GM18907 (cell line): Measurements from ENCODE around the gene SPSB1.
"Not testable (repeated sequence)": the region's sequence is repeated elsewhere in the genome, so short reads cannot be mapped to it uniquely, and the experiment has no call there.

Source experiments
- ATAC-seq: cut with Tn5 transposase; IDR thresholded peaks from one replicate; pipeline ENCODE4 v1.9.1; 2021; ENCODE audit warnings: mild to moderate bottlenecking, moderate library complexity; ENCODE audit not compliant: unreplicated experiment

SPSB1 gene

DNA sequence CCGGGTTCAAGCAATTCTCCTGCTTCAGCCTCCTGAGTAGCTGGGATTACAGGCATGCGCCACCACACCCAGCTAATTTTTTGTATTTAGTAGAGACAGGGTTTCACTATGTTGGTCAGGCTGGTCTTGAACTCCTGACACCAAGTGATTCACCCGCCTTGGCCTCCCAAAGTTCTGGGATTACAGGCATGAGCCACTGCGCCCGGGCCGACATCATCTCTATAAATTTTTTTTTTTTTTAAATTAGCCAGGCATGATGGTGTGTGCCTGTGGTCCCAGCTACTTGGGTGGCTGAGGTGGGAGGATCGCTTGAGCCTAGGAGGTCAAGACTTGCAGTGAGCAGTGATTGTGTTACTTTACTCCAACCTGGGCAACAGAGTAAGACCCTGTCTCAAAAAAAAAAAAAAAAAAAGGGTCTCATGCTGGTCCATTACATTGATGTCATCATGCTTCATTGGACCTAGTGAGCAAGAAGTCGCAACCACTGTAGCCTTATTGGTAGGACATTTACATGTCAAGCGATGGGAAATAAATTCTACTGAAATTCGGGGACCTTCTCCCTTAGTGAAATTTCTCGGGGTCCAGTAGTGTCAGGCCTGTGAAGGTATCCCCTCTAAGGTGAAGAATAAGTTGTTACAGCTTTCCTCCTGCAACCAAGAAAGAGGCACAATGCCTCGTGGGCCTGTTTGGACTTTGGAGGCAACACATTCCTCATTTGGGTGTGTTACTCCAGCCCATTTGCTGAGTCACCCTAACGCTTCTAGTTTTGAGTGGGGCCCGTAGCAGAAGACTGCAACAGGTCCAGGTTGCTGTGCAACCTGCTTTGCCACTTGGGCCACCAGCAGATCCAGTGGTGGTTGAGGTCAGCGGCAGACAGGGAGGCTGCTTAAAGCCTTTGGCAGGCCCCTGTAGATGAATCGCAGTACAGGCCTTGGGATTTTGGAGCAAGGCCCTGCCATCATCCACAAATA lies 7.2 kb downstream of the SPSB1 start:
- not testable (repeated sequence) for ATAC-seq

DNA sequence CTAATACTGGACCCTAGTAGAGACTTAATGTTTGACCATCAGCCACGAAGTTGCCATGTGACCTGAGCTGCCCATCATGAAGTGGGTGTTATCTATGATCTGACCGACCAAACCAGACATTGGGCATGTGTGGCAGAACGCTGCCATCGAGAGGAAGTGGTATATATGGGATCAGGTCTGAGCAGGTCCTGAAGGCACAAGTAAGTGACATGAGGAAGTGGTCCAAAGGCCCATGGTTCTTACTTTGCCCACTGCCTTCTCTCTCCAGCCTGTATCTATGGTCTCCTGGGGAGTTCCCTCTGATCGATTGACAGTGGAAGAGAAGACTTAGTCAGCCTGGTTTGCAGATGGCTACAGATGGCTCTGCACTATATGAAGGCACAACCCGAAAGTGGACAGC lies 7.9 kb downstream of the SPSB1 start:
- no peak for ATAC-seq

- ATAC-seq: no peak
Measured at GRCh38 chr1:9302745-9303524, 10.2 kb downstream of the SPSB1 start.

- ATAC-seq: no peak
Measured at GRCh38 chr1:9303916-9304315, 11.2 kb downstream of the SPSB1 start.

GRCh38 chr1:9305216-9305615 lies 12.5 kb downstream of the SPSB1 start:
- ATAC-seq: no peak

- ATAC-seq: no peak
Measured at GRCh38 chr1:9306006-9306405, 13.3 kb downstream of the SPSB1 start.

DNA sequence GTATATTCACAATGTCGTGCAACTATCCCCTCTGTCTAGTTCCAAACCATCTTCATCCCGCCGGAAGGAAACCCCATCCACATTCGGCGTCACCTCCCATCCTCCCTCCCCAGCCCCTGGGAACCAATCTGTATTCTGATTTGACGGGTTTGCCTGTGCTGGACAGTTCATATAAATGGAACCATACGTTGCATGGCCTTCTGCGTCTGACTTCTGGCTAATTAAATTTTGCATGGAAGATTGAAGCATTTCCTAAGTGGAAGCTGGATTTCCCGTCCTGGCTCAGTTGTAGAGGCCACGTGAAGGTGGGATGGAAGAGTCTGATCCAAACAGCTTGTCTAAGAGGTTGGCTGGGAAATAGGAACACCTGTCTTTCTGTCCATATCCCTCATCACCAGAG lies 14.6 kb downstream of the SPSB1 start:
- no peak for ATAC-seq

DNA sequence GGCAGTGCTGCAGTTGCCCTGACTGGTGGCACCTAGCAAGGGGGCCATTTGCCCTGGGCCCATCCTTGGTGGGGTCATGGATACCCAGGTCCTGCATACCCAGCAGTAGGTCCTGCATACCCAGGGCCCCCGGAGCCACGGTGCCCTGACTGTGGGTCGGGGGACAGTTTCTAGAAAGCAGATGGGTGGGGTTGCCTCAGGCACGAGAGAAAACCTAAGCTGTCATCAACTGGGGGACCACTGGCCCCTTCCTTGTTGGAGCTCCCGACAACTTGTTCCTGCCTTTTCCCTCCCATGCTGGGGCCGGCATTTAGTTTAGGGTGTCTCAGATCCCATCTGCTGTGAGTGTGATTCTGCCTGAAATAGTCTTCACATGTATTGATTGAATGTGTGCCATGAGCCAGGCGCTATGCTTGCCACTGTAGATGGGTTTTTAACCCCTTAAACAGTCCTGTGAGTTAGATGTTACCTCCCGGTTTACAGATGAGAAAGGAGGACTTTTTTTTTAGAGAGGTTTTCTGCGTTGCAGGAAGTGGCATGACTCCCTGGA lies 15.6 kb downstream of the SPSB1 start:
- ATAC-seq: no peak

- no peak for ATAC-seq
Measured at GRCh38 chr1:9309080-9309479, 16.4 kb downstream of the SPSB1 start.

DNA sequence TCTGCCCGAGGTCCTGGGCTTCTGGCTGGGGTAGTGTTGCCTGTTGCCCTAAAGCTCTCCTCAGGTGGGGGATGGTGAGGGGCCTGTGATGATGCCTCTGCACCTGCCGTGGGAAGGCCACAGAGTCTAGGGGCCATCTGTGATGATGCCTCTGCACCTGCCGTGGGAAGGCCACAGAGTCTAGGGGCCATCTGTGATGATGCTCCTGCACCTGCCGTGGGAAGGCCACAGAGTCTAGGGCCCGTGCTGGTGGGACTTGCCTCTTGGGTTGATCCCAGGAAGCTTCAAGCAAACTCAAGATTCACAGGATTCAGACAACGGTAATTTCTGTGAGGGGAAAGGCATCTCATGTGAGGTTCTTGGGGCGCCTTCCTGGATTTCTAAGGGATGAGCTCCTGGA lies 17.3 kb downstream of the SPSB1 start:
- ATAC-seq: no peak

GRCh38 chr1:9311029-9311428 lies 18.3 kb downstream of the SPSB1 start:
- no peak for ATAC-seq

DNA sequence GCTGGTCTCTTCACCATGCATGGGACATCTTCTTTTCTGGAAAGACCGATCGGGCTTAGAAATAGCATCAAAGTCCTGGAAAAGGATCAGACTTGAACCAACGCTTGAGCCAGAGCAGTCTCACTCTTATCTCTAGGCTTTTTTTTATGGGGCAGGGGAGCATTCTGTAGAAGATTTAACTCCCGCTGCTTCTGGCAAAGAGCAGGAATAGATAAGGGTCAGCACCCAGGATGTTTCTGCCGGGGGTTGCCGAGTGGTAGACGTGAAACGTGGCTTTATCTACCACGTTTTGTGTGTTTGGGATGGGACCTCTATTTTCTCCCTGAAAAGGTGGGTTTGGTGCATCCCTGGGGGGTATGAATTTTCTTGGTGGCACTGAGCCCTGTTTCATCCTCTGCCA lies 18.8 kb downstream of the SPSB1 start:
- no peak for ATAC-seq

DNA sequence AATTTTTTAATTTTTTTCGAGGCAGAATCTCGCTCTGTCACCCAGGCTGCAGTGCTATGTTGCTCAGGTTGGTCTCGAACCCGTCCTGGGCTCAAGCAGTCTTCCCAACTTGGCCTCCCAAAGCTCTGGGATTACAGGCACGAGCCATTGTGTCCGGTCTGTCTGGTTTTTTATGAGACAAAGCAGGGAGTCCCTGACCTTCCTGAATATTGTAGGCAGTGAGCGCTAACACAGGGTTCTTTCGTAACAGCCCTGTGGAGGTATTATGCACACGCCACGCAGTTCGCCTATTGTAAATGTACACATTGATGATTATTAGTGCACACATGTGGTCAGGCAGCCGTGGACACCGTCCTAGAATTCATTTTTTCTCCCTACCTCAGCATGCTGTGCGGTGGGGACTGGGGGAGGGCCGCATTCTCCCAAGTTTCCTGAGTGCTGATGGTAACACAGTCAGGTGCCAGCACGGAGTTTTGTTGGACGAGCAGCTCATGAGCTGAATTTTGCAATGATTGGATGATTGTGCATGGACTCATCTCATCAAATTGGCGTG lies 19.6 kb downstream of the SPSB1 start:
- no peak for ATAC-seq

- no peak for ATAC-seq
Measured at GRCh38 chr1:9313576-9313975, 20.9 kb downstream of the SPSB1 start.

DNA sequence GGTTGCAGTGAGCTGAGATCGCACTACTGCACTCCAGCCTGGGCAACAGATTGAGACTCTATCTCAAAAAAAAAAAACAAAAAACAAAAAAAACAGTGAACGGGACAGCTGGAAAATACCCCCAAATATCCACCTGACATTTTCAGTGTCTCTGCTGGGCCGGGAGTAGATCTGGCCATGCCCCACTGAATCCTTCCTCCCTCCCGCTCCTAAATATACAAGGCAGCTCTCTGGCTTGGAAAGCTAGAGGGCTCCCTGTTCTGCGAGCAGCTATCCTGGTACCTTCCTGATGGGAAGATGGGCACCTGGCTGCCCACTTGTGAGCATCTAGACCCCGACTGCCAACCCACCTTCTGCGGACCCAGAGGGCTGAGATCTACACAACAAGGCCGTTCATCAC lies 21.4 kb downstream of the SPSB1 start:
- no peak for ATAC-seq

GRCh38 chr1:9314711-9315379 lies 22.2 kb downstream of the SPSB1 start:
- no peak for ATAC-seq

GRCh38 chr1:9315411-9316079 lies 22.9 kb downstream of the SPSB1 start:
- no peak for ATAC-seq

- no peak for ATAC-seq
Measured at GRCh38 chr1:9316080-9316444, 23.4 kb downstream of the SPSB1 start.

- no peak for ATAC-seq
Measured at GRCh38 chr1:9316512-9316911, 23.8 kb downstream of the SPSB1 start.

DNA sequence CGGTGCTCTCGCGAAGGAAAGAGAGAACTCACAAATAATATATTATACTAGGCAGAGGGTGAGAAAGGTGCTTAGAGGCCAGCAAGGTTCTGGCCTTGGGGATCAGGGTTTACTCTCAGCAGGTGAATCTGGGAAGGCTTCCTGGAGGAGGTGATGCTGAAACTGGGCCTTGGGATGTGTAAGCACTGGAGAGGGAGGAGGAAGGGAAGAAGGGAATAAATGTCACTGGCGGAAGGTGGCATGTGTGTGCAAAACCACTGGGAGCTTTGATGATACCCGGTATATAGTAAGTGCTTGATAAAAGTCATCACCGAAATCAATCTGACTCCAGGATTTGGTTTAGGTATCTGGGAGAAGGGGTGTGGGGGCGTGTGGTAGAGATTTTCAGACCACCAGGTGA lies 24.4 kb downstream of the SPSB1 start:
- ATAC-seq: no peak
